Cerebellar nuclear complex (tissue), 1 donor: ENCODE measurements around the gene C10orf67.

Experiments used
- DNase-seq, 2 experiments: peaks; one replicate each; lab custom pipeline; 2025; lab: John Stamatoyannopoulos, UW

The C10orf67 gene

DNA sequence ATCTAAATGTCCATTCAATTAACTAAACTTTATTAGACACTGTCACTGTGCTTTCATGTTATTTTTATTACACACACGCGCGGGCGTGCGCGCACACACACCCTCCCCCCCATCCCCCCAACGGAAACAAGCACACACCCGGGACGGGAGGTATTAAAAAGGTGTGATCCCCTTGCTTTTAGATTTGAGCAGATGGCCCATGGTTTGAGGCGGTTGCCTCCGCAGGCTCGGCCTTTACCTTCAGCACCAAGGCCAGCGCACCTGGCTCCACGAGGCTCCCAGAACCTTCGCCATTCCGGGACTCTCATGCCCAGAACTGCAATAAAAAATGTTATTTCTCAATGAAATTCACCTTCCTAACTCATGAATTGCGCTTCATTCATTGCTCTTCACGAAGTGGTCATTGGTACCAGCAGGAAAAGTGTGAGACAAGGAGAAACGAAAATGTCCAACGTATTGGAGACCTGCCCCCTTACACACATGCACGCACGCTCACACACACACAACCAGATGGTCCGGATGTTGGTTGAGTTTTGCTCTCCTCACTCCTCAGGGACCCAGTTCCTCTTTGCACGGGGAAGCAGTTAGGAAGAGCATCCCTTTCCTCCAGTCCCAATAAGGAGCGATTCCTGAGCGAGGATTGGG, 173.2 kb downstream of the C10orf67 start:
- DNase-seq = no peak

DNA sequence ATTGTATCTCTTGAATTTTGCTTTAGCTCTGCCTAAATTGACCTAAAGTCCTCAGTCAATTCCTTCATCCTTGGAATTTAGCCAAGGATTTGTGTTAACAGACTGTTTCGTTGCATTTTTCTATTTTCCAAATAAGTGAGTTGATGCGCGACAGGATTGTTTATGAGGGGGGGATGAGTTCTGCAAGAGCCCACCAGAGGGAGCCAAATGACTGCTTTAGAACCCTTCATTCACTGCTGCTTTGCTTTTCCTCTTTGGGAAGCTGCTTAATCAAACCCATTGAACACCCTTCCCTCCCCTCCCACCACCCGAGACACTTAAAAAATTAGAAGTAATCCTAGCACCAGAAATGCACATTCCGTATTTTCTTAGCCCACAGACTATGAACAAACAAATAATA, 186.2 kb downstream of the C10orf67 start:
- DNase-seq = no peak

DNA sequence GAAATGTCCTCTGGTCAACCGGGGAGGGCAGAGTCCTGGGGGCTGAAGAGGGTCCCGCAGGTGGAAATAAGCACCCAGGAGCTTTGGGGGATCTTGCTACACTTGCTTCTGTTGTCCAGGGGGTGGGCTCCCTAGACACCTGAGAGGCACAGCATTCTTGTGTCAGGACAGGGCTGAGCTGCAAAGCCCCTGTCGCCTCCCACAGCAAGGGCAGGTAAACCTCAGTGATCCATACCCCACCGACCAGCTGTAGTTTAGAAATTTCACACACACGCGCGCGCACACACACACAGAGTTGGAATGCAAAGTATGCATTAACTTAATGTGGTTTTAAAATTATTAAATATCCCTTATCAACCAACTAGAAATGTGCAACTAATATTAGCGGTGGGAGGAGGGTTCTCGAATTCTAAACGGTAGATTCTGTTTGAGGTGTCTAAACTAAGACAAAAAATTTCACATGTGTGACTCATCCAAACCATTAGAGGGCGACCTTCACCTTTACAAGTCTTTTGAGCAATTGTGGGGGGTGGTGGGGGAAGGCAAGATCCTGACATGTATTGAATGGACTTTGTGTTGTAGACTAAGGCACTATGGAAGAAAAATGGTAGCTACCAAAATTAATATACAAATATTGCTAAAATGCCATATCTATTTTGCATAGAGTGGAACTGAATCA, 186.8 kb downstream of the C10orf67 start:
- DNase-seq = no peak

DNA sequence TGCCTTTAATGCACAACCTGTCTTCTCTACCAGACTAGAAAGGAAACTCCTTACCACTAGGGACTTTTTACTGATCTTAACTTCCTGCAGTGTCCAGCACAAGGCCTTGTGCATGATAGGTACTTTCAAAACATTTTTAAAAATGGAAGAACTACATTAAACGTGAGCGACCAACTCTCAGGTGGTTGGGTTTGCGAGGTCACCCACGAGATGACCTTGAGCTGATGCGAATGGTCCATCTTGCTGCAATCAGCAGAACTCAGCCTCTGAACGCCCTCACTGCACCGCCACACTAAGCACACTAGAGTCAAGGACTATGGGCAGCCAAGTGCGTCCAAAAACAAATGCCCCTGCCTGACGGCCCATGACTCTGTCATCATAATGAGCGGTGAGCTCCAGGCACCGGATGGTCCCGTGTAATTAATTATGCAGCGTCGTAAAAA, 187.3 kb downstream of the C10orf67 start:
- DNase-seq = no peak

DNA sequence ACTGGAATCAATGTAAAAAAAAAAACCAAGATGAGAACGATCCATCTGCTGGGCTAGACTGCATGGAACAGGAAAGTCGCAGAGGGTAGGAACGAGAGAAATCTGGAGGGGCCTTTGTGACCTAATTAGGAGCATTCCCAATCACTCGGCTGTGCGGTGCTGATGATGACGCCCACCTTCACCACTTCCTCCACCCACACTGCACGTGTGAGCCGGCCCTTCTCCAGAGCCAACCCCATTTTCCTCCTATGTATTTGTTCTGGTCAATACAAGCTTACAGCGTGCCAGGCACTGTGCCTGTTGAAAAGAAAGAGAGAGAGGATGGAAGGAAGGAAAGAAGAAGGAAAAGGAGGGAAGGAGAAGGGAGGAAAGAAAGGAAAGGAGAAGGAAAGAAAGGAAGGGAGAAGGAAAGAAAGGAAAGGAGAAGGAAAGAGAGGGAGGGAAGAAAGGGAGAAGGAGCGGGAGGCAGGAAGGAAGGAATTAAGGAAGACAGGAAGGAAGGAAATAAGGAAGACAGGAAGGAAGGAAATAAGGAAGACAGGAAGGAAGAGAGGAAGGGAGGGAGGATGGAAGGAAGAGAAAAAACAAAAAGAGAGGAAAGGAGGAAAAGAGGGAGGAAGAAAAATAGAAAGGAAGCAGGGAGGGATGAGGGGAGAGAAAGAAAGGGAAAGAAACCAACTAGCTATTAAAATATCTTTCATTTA, 188.0 kb downstream of the C10orf67 start:
- DNase-seq = no peak

DNA sequence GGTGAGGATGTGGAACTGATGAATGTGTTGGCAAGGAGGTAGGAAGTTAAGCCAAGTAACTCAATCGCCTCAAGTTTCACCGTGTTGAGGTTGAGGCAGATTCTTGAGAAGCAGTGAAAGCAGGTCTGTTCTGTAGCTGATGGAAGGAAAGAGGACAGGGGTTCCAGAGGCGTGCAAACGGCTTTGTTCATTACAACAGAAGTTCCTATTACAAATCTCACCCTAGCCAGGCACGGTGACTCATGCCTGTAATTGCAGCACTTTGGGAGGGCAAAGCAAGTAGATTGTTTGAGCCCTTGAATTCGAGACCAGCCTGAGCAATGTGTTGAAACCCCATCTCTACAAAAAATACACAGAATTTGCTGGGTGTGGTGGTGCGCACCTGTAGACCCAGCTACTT, 189.4 kb downstream of the C10orf67 start:
- DNase-seq = no peak
